GM21423 (cell line): ENCODE measurements around the gene TGM3.
"Not testable (repeated sequence)": the region's sequence is repeated elsewhere in the genome, so short reads cannot be mapped to it uniquely, and the experiment has no call there.

Source experiments
- ATAC-seq: cut with Tn5 transposase; IDR thresholded peaks from one replicate; pipeline ENCODE4 v1.9.1; 2021; ENCODE audit warnings: mild to moderate bottlenecking, moderate library complexity; ENCODE audit not compliant: unreplicated experiment

Gene TGM3, protein sequence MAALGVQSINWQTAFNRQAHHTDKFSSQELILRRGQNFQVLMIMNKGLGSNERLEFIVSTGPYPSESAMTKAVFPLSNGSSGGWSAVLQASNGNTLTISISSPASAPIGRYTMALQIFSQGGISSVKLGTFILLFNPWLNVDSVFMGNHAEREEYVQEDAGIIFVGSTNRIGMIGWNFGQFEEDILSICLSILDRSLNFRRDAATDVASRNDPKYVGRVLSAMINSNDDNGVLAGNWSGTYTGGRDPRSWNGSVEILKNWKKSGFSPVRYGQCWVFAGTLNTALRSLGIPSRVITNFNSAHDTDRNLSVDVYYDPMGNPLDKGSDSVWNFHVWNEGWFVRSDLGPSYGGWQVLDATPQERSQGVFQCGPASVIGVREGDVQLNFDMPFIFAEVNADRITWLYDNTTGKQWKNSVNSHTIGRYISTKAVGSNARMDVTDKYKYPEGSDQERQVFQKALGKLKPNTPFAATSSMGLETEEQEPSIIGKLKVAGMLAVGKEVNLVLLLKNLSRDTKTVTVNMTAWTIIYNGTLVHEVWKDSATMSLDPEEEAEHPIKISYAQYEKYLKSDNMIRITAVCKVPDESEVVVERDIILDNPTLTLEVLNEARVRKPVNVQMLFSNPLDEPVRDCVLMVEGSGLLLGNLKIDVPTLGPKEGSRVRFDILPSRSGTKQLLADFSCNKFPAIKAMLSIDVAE

DNA sequence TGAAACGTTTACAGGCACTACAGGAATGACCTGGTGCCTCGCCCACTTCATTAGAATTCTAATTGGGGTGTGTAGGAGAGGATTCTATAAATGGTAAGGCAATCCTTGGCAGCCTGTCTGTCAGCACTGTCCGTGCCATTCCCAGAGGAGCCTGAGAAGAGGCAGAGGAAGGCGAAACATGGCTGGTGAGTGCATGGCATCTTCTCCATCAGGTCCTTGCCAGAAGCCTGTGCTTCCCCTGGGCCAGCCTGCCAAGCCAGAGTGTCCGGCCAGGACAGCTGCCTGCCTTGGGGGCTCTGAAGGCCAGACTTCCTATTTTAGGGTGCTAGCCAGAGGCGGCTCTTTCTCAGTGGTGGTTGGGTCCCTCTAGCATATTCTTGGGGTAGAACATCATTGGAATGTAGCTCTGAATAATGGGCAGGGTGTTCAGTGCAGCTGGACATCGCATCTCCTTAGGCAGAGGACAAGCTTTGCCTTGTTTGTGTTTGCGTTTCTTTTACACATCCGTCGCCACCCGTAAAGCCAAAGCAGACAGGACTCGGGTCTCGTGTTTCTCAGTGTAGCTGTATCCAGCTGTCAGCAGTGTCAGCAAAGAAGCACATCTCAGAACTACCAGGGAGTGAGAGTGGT, at the start of gene TGM3:
Gene TGM3 (plus strand): TSS at position 116 of the 630 bp plus-strand sequence. CDS start 63 bp downstream, at position 179.
- no peak for ATAC-seq

GRCh38 chr20:2246069-2246491, 49.7 kb upstream of the TGM3 start:
- ATAC-seq, result no peak

DNA sequence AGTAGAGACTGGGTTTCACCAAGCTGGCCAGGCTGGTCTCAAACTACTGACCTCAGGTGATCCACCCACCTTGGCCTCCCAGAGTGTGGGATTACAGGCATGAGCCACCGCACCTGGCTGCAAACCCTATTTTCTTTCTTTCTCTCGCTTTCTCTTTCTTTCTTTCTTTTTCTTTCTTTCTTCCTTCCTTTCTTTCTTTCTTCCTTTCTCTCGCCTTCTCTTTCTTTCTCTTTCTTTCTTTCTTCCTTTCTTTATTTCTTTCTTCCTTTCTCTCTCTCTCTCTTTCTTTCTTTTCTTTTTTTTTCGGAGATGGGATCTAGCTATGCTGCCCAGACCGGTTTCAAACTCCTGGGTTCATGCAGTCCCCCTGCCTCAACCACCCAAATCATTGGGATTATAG, 47.0 kb upstream of the TGM3 start:
- no peak for ATAC-seq

GRCh38 chr20:2249935-2250334, 45.9 kb upstream of the TGM3 start:
- no peak for ATAC-seq

DNA sequence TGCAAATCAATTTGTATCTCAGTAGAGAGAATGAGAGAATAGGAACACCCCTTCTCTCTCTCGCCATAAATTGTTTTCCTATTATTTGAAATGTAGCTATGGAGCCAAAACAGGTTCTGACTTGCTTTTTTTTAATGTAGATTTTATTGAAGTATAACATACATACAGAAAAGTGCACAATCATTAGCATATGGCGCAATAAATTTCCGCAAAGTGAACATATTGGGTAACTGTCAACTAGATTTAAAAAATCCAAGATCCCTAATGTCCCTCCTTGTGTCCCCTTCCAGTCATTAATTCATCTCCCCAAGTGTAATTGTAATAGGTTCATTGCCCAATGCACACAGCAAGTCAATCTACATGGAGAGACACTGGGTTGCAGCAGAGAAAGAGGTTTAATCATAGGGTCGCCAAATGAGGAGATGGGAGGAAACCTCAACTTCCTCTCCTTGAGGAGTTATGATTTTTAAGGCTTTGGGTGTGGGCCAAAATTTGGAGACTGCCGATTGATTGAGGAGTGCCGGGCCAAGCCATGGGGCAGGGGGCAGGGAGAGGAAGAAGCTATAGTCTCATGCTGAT, 43.3 kb upstream of the TGM3 start:
- ATAC-seq, result no peak

GRCh38 chr20:2253256-2253655, 42.5 kb upstream of the TGM3 start:
- no peak for ATAC-seq

DNA sequence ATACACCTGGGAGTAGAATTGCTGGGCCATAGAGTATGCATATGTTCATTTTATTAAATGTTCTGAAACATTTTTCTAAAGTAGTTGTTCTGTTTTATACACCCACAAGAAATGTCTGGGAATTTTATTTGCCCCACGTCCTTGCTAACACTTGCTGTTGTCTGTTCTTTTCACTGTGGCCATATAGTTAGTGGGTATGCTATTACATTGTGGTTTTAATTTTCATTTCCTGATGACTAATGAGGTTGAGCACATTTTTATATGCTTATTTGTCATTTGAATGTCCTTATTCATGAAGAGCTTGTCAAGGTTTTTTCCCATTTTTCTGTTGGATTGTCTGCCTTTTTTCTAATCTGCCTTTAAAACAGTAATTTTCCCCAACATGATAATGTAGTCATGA, 41.5 kb upstream of the TGM3 start:
- no peak for ATAC-seq

DNA sequence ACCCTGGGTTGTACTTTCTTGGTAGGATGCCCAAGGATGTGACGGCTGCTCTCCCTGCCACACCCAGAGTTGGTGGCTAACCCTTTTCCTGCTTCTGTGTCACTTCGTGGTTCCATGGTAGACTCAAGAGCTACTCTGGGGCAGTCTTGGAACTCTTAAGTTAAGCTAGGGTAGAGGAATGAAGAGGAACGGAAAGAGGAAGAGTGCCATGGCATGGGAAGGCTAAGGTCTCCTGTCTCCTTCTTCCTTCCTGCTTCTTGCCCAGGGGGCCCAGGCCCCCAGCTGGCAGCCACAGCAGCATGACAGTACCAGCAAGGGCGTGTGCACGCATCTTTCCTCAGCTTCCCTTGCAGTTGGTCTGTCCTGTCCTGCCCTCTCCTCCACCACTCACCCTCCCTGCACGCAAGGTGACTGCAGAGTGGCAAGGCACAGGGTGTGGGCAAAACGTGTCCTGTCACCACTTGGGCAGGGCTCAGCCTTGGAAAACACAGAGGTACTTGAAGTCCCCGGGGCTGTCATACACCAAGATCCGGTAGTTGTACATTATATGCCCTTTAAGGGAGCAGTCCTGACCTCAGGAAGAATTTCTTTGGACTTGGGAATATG, 39.8 kb upstream of the TGM3 start:
- no peak for ATAC-seq

DNA sequence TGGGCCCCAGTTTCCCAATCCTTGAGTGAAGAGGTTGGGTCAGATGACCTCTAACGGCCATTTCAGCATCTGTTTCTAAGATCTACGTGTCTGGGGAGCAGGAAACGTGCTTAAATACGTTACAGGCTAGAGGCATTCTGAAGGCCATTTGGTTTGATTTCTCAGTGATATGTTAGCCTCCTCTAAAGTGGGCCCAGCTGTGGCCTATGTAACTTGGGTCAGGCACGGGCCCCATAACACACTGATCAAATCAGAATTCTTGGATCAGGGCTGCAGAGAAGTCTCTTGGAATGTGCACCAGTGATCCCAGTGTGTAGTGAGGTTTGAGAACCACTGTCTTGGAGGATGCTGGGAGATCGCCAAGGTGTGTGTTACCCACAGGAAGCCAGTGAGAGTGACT, 36.1 kb upstream of the TGM3 start:
- ATAC-seq, result no peak

- no peak for ATAC-seq
These were observed 35.6 kb upstream of the TGM3 start for GRCh38 chr20:2260250-2260649.

GRCh38 chr20:2261046-2261485, 34.7 kb upstream of the TGM3 start:
- ATAC-seq, result no peak

DNA sequence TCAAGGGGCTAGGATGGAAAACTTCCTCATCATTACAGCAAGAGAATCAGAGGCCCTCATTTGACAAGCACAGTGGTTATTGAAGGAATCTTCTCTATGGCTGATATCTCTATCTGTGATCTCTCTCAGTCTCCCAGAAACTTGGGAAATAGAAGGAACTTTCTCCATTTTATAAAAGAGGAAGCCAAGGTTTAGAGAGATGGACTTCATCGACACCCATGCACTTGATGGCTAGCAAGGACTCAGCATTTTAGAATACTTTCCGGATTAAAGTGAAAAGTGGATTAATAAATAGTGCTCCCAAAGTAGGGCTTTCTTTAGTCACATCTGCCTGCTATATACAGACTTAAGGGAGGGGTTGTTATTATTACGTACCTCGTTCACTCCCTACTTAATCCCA, 34.2 kb upstream of the TGM3 start:
- no peak for ATAC-seq

GRCh38 chr20:2264118-2264517, 31.7 kb upstream of the TGM3 start:
- ATAC-seq, result no peak

DNA sequence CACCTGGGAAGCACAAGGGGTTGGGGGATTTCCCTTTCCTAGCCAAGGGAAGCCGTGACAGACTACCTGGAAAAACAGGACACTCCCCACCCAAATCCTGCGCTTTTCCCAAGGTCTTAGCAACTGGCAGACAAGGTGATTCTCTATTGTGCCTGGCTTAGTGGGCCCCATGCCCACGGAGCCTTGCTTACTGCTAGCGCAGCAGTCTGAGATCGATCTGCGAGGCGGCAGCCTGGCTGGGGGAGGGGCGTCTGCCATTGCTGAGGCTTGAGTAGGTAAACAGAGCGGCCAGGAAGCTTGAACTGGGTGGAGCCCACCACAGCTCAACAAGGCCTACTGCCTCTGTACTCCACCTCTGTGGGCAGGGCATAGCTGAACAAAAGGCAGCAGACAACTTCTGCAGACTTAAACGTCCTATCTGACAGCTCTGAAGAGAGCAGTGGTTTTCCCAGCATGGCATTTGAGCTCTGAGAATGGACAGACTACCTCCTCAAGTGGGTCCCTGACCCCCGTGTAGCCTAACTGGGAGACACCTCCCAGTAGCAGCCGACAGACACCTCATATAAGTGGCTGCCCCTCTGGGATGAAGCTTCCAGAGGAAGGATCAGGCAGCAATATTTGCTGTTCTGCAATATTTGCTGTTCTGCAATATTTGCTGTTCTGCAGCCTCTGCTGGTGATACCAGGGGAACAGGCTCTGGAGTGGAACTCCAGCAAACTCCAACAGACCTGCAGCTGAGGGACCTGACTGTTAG, 31.0 kb upstream of the TGM3 start:
- ATAC-seq, result not testable (repeated sequence)

DNA sequence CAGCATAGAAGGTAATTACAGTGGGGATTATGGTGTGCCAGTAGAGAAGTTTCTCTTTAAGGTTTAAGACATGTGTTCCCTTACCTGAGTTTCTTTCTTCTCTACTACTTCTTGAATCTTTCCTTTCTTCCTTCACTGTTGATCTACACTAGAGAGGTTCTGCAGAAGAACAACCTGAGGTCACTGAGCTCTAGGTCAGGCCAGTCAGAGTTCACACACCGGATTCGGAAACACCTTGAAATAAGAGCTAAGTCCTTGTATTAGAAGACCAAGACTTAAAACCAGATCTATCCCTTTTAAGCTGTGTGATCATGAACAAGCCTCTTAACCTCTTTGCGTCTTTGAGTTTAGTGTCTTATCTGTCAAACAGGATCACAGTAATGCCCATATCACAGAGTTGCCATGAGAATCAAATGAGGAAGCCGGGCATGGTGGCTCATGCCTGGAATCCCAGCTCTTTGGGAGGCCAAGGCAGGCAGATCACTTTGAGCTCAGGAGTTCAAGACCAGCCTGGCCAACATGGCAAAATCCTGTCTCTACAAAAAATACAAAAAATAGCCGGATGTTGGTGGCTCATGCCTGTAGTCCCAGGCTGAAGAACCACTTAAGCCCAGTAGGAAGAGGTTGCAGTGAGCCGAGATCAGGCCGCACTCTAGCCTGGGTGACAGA, 22.0 kb upstream of the TGM3 start:
- no peak for ATAC-seq

- no peak for ATAC-seq
These were observed 19.8 kb upstream of the TGM3 start for GRCh38 chr20:2276015-2276414.

- no peak for ATAC-seq
These were observed 16.5 kb upstream of the TGM3 start for GRCh38 chr20:2279253-2279779.

- no peak for ATAC-seq
These were observed 15.7 kb upstream of the TGM3 start for GRCh38 chr20:2280082-2280481.

DNA sequence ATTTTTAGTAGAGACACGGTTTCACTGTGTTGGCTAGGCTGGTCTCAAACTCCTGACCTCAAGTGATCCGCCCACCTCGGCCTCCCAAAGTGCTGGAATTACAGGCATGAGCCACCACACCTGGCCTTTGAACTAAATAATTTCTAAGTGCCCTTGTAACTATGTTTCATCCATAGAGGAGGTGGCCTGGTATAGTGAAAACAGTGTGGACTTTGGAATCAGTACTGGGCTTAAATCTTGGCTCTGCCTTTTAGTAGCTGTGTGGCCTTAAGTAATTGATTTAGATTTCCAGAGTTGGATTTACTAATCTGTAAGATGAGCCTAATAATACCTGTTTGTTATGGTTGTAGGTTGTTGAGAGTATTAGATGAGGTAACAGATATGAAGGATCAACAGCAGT, 14.2 kb upstream of the TGM3 start:
- no peak for ATAC-seq

- no peak for ATAC-seq
These were observed 13.6 kb upstream of the TGM3 start for GRCh38 chr20:2282181-2282580.
